Measurements from ENCODE around the gene ANKRD6.

DNA sequence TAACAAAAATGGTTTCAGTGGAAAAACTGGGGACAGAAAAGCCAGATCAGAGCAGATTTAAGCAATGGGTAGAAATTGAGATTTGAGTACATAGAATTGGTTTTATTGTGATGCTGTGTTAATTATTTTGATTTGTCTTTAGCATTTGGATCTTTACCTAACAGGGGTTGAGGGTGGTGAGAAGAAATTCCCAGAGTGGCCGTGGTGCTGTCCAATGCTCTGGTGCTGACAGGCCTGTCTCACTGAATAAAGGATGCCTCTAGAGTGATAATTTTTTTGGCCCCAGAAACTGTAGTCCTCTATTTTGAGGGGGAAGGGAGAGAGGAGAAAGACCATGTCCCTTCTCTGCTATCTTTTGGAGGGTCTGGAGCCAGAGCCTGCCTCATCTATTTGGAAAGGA lies 126.5 kb downstream of the ANKRD6 start:
- TF ChIP-seq, protein P1, sequence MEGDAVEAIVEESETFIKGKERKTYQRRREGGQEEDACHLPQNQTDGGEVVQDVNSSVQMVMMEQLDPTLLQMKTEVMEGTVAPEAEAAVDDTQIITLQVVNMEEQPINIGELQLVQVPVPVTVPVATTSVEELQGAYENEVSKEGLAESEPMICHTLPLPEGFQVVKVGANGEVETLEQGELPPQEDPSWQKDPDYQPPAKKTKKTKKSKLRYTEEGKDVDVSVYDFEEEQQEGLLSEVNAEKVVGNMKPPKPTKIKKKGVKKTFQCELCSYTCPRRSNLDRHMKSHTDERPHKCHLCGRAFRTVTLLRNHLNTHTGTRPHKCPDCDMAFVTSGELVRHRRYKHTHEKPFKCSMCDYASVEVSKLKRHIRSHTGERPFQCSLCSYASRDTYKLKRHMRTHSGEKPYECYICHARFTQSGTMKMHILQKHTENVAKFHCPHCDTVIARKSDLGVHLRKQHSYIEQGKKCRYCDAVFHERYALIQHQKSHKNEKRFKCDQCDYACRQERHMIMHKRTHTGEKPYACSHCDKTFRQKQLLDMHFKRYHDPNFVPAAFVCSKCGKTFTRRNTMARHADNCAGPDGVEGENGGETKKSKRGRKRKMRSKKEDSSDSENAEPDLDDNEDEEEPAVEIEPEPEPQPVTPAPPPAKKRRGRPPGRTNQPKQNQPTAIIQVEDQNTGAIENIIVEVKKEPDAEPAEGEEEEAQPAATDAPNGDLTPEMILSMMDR (IDR thresholded peaks at IDR 0.05) = no peak
- no peak for TF ChIP-seq POLR2A (IDR thresholded peaks at IDR 0.05)
